Adrenal gland (tissue), 12 donors: Measurements from ENCODE around the gene AP1AR. TPM values are rescaled to one million over a fixed set of nuclear protein-coding genes. Genes with fewer than 3 reads are reported as not detected.
A peak's percentile ranks its signal among the peaks of the same experiment; 100 is the strongest.

Experiments used
- DNase-seq, 7 donors: peaks; one replicate each; pipeline ENCODE4 v3.0.0-alpha.2; 2019 to 2020
- H3K27ac ChIP-seq, 5 donors: fragments of 200-600 bp; sonication (generic) in 4 of 5; 1 replicate in 3 of 5; 2 replicates in 2 of 5; pipeline versions ENCODE4 v1.5.1 to v1.8.0; 2016 to 2020; ENCODE audit warnings: mild to moderate bottlenecking in 1 of 5
- H3K27me3 ChIP-seq: fragments of 200-600 bp; 2 replicates; pipeline ENCODE4 v1.8.0; 2021
- H3K36me3 ChIP-seq, 2 donors: fragments of 200-600 bp; replicated peaks in 1 of 2; 1 replicate in 1 of 2; 2 replicates in 1 of 2; pipeline versions ENCODE4 v1.5.1 to v1.8.0; 2018 to 2022
- H3K4me1 ChIP-seq, 2 donors: fragments of 200-600 bp; replicated peaks in 1 of 2; 1 replicate in 1 of 2; 2 replicates in 1 of 2; pipeline versions ENCODE4 v1.5.1 to v1.8.0; 2018 to 2021
- H3K4me3 ChIP-seq, 4 donors: fragments of 200-600 bp; sonication (generic) in 3 of 4; one replicate each; pipeline ENCODE4 v1.5.1; 2016 to 2018
- H3K9me3 ChIP-seq, 3 donors: fragments of 200-600 bp; sonication (generic) in 1 of 3; replicated peaks in 1 of 3; 1 replicate in 2 of 3; 2 replicates in 1 of 3; pipeline versions ENCODE4 v1.5.1 to v1.8.0; 2016 to 2021
- CTCF ChIP-seq, 6 experiments: fragments of 450-650 bp in 4 of 6; fragments of 200-600 bp in 2 of 6; sonication (generic) in 1 of 6; IDR thresholded peaks; 1 replicate in 5 of 6; 2 replicates in 1 of 6; pipeline versions ENCODE4 v1.5.1 to v1.8.0; 2016 to 2021; ENCODE audit warnings: antibody characterized with exemption in 6 of 6, mild to moderate bottlenecking in 2 of 6, moderate library complexity in 1 of 6
- POLR2A ChIP-seq, 2 donors: fragments of 450-650 bp; IDR thresholded peaks; one replicate each; pipeline ENCODE4 v1.6.1; 2017; ENCODE audit warnings: antibody characterized with exemption in 2 of 2, mild to moderate bottlenecking in 2 of 2, moderate library complexity in 1 of 2
- WGBS, 4 donors: extraction: QIAGEN DNeasy Blood & Tissue Kit in 2 of 4; methylation state at CpG; one replicate each; pipeline versions ENCODE4 v1.1.5 to v1.1.7; 2013 to 2017; 5-methylcytosine and 5-hydroxymethylcytosine counted together
- intact Hi-C, 2 donors: fragments of 100-400 bp; cut with DNase I; formaldehyde crosslinking; loops; one replicate each; pipeline versions ENCODE4 v1.14.1 to v1.15.0; 2022 to 2023
- polyA plus RNA-seq, 3 donors: library from polyadenylated mRNA; stranded (reverse); fragments of 200-250 nt in 2 of 3; fragments of 350-450 nt in 1 of 3; fragmentation: Illumina TruSeq in 1 of 3; extraction: RNeasy Lipid Tissue Mini Kit (QIAGEN cat#74804) in 1 of 3; gene quantifications; one replicate each; pipeline ENCODE4 v1.2.3, GENCODE V29; 2013 to 2014
- total RNA-seq, 9 donors: library from RNA; depleted of rRNA in 4 of 9; stranded (reverse); fragments of >200 nt in 4 of 9; fragments of 120-200 nt in 1 of 9; fragmentation: NEBNext Ultra II Directional in 1 of 9; extraction: Animal tissue kit (Norgen Biotek cat#: 25700) in 1 of 9; gene quantifications; one replicate each; pipeline versions ENCODE4 v1.1.0 to v1.2.4, GENCODE V29; 2013 to 2023
- donor health status: healthy with polysubstance abuse.
- donor health status: Bipolar disorder and iron deficiency.
- donor health status: DM: yes; HTN: yes; CAD: no.
- donor health status: DM: no; HTN: no; CAD: no.
- donor health status: DM: no; HTN: no; CAD: no.
- donor health status: DM: yes; HTN: yes; CAD: no.

AP1AR gene
- total and polyA plus RNA-seq, 12 donors = 7.3 to 30.1 (median 19.6) TPM

GRCh38 chr4:112289407-112290253 is 58.0 kb downstream of the AP1AR start:
- intact Hi-C loops = no loop called here
- Histone ChIP-seq H3K27ac (no peak overlapping the region), H3K4me3 (no peak overlapping the region), H3K9me3 (no peaks in the 10 kb centered on the region), H3K36me3 (no peaks in the 10 kb centered on the region), H3K27me3 (no peaks in the 10 kb centered on the region), H3K4me1 (peaks cover 0 to 3% of the 10 kb centered on the region in 2 donors)
- TF ChIP-seq POLR2A (IDR thresholded peaks at IDR 0.05) = no peak
- no peak for TF ChIP-seq CTCF (IDR thresholded peaks at IDR 0.05)
- WGBS, 4 donors = 81 to 87% (median 85%) methylated on average over 10 of the region's 10 CpGs
- DNase-seq = no peak

GRCh38 chr4:112290341-112290740 is 58.8 kb downstream of the AP1AR start:
- Histone ChIP-seq H3K4me1 (no peaks in the 10 kb centered on the region), H3K4me3 (no peak overlapping the region), H3K27me3 (no peaks in the 10 kb centered on the region), H3K9me3 (no peaks in the 10 kb centered on the region), H3K27ac (no peak overlapping the region), H3K36me3 (no peaks in the 10 kb centered on the region)
- TF ChIP-seq CTCF (IDR thresholded peaks at IDR 0.05) = no peak
- no peak for TF ChIP-seq POLR2A (IDR thresholded peaks at IDR 0.05)
- DNase-seq = no peak
- intact Hi-C loops = no loop called here
- WGBS, 4 donors = 81 to 92% (median 87%) methylated on average over 3 of the region's 3 CpGs

GRCh38 chr4:112296949-112297880 is 65.6 kb downstream of the AP1AR start, which contains the start of gene ALPK1:
TSS of gene ALPK1 (plus strand) at chr4:112297369.
- intact Hi-C loops = no loop called here
- DNase-seq = peak in 3 of 7 donors; percentile 28 to 60 (median 51)

More at GRCh38 chr4:112296949-112297880, 65.6 kb downstream of the AP1AR start, which contains the start of gene ALPK1:
- H3K4me3 ChIP-seq = peak within 1 kb of the TSS in 2 of 4 donors; percentile 15 to 57
- WGBS, 4 donors = 1 to 6% (median 2%) methylated on average over 4 of the region's 4 CpGs
- H3K27ac ChIP-seq = peak within 1 kb of the TSS in 4 of 5 donors; percentile 51 to 79 (median 74)
- no peaks in the 10 kb centered on the region for H3K27me3 ChIP-seq
- H3K9me3 ChIP-seq = no peaks in the 10 kb centered on the region
- no peaks in the 10 kb centered on the region for H3K36me3 ChIP-seq
- TF ChIP-seq POLR2A (IDR thresholded peaks at IDR 0.05) (peak; percentile 20 to 77), CTCF (IDR thresholded peaks at IDR 0.05) (no peak)
- H3K4me1 ChIP-seq = peaks cover 0 to 17% of the 10 kb centered on the region in 2 donors
